Erythroblast (primary cell): Measurements from ENCODE around the gene SLC16A8.

Experiments used
- GATA1 ChIP-seq: IDR thresholded peaks from 2 replicates; pipeline ENCODE4 v1.6.1; 2011; ENCODE audit warnings: low read depth, mild to moderate bottlenecking, control low read depth, low read length, moderate library complexity
- POLR2A ChIP-seq: IDR thresholded peaks from 2 replicates; pipeline ENCODE4 v1.6.1; 2011; ENCODE audit warnings: mild to moderate bottlenecking, low read length

GRCh38 chr22:38083931-38084631 lies at the start of gene SLC16A8:
- TF ChIP-seq POLR2A (no peak), GATA1 (no peak)
